ENCODE results near the gene COLEC12.

DNA sequence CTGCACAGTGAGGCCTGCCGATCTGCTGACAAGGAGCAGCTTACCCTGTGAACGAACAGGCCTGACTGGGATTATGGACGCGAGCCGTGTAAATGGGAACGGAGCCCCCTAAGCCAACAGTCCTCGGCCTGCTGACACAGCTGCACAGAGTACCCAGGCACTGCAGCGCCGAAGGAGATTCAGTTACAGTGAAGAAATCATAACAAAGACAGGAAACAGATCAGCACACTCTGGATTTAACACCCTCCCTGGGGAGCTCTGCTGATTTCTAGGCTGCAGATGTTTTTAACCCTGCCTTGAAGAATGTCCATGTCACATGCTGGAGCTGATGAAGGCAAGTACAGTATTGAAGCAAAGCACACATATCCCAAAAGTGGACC lies 43.4 kb downstream of the COLEC12 start:
- TF ChIP-seq, protein P1, sequence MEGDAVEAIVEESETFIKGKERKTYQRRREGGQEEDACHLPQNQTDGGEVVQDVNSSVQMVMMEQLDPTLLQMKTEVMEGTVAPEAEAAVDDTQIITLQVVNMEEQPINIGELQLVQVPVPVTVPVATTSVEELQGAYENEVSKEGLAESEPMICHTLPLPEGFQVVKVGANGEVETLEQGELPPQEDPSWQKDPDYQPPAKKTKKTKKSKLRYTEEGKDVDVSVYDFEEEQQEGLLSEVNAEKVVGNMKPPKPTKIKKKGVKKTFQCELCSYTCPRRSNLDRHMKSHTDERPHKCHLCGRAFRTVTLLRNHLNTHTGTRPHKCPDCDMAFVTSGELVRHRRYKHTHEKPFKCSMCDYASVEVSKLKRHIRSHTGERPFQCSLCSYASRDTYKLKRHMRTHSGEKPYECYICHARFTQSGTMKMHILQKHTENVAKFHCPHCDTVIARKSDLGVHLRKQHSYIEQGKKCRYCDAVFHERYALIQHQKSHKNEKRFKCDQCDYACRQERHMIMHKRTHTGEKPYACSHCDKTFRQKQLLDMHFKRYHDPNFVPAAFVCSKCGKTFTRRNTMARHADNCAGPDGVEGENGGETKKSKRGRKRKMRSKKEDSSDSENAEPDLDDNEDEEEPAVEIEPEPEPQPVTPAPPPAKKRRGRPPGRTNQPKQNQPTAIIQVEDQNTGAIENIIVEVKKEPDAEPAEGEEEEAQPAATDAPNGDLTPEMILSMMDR (IDR thresholded peaks at IDR 0.05): no peak
- no peak for TF ChIP-seq POLR2AphosphoS5 (IDR thresholded peaks at IDR 0.05; ENCODE audit: low read depth, low read length)

Data from Panc1 (cell line).